ENCODE measurements around the gene PLCG2. TPM values are rescaled to one million over a fixed set of nuclear protein-coding genes. Genes with fewer than 3 reads are reported as not detected.

Gene PLCG2
- polyA plus RNA-seq, 1 donor from 2014 or later = not detected

DNA sequence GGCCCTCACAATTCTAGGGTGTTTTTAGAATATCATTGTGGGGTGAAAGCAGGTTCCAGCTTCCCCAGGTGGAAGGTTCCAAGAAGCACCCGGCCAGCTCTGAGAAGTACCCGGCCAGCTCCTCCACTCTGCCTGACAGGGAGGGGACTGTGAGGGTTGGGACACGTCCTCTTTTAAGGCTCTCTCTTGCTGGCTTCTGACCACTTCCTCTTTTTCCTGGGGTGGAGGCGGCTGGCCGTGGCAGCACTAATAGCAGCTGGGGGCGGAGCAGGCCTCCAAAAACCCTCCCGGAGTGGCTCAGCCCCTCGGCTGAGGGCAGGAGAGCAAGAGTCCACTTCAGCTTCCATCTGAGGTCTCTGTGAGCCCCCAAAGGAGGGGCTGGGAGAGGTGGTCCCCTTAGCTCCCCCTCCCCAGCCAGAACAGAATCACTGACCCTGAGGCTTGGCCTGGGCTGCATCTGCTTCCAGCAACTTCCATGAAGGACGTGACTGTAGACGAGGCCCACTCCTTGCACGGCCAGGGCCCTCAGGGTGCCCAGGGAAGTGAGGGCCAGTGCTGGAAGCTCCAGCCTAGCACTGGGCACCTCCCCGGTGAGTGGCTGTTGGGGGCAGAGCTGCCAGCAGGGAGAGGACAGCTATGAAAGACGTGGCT lies 26.7 kb upstream of the PLCG2 start:
- H3K36me3 ChIP-seq (ENCODE audit: insufficient read depth, low read length) = no peaks in the 10 kb centered on the region
- H3K9ac ChIP-seq (ENCODE audit: low read length) = no peak overlapping the region
- no peaks in the 10 kb centered on the region for H3K27me3 ChIP-seq (ENCODE audit: insufficient read depth, low read depth, low read length)
- no peaks in the 10 kb centered on the region for H3K9me2 ChIP-seq (ENCODE audit: insufficient read depth, low read length)
- no peaks in the 10 kb centered on the region for H3F3A ChIP-seq (ENCODE audit: insufficient read depth, low read length, poor library complexity, severe bottlenecking)
- H3K4me2 ChIP-seq (ENCODE audit: low read length) = no peak overlapping the region
- H2AFZ ChIP-seq (ENCODE audit: low read depth, low read length) = no peak overlapping the region
- no peaks in the 10 kb centered on the region for H3K79me2 ChIP-seq (replicated peaks; ENCODE audit: insufficient read depth, low read length)
- no peak overlapping the region for H3K4me3 ChIP-seq (ENCODE audit: low read length)
- H3K27ac ChIP-seq (ENCODE audit: low read length) = no peak overlapping the region
- H4K20me1 ChIP-seq (ENCODE audit: insufficient read depth) = no peaks in the 10 kb centered on the region
- H3K9me3 ChIP-seq (ENCODE audit: low read length) = no peaks in the 10 kb centered on the region
- TF ChIP-seq, protein P1, sequence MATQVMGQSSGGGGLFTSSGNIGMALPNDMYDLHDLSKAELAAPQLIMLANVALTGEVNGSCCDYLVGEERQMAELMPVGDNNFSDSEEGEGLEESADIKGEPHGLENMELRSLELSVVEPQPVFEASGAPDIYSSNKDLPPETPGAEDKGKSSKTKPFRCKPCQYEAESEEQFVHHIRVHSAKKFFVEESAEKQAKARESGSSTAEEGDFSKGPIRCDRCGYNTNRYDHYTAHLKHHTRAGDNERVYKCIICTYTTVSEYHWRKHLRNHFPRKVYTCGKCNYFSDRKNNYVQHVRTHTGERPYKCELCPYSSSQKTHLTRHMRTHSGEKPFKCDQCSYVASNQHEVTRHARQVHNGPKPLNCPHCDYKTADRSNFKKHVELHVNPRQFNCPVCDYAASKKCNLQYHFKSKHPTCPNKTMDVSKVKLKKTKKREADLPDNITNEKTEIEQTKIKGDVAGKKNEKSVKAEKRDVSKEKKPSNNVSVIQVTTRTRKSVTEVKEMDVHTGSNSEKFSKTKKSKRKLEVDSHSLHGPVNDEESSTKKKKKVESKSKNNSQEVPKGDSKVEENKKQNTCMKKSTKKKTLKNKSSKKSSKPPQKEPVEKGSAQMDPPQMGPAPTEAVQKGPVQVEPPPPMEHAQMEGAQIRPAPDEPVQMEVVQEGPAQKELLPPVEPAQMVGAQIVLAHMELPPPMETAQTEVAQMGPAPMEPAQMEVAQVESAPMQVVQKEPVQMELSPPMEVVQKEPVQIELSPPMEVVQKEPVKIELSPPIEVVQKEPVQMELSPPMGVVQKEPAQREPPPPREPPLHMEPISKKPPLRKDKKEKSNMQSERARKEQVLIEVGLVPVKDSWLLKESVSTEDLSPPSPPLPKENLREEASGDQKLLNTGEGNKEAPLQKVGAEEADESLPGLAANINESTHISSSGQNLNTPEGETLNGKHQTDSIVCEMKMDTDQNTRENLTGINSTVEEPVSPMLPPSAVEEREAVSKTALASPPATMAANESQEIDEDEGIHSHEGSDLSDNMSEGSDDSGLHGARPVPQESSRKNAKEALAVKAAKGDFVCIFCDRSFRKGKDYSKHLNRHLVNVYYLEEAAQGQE (IDR thresholded peaks at IDR 0.05; ENCODE audit: borderline replicate concordance) = no peak
- TF ChIP-seq EP300 (conservative IDR thresholded peaks at IDR 0.05; ENCODE audit: poor library complexity, severe bottlenecking) (no peak), RAD21 (conservative IDR thresholded peaks at IDR 0.05) (no peak), POLR2AphosphoS5 (IDR thresholded peaks at IDR 0.05) (no peak), EZH2 (IDR thresholded peaks at IDR 0.05; ENCODE audit: borderline replicate concordance, insufficient read depth, low read length, poor library complexity, severe bottlenecking) (no peak), SMC3 (conservative IDR thresholded peaks at IDR 0.05; ENCODE audit: poor library complexity) (no peak), TAF1 (IDR thresholded peaks at IDR 0.05; ENCODE audit: low read depth) (no peak), MXI1 (conservative IDR thresholded peaks at IDR 0.05; ENCODE audit: poor library complexity, severe bottlenecking) (no peak)
- TF ChIP-seq, protein P2, sequence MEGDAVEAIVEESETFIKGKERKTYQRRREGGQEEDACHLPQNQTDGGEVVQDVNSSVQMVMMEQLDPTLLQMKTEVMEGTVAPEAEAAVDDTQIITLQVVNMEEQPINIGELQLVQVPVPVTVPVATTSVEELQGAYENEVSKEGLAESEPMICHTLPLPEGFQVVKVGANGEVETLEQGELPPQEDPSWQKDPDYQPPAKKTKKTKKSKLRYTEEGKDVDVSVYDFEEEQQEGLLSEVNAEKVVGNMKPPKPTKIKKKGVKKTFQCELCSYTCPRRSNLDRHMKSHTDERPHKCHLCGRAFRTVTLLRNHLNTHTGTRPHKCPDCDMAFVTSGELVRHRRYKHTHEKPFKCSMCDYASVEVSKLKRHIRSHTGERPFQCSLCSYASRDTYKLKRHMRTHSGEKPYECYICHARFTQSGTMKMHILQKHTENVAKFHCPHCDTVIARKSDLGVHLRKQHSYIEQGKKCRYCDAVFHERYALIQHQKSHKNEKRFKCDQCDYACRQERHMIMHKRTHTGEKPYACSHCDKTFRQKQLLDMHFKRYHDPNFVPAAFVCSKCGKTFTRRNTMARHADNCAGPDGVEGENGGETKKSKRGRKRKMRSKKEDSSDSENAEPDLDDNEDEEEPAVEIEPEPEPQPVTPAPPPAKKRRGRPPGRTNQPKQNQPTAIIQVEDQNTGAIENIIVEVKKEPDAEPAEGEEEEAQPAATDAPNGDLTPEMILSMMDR (IDR thresholded peaks at IDR 0.05; ENCODE audit: poor library complexity, severe bottlenecking) = no peak

DNA sequence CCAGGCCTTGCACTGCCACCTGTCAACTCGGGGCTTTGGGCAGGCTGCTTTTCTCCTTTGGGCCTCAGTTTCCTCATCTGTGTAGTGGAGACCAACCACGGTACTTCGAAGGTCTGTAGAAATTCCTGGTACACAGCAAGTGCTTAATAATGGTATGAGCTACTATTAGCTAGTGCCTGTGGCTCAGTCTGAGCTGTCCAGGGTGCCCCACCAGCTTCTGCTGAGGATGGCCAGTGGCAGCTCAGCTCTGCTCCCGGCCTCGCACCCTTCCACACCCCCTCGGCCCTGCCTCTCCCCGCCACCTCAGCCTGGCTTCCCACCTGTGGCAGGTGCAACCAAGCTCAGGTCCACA lies 26.2 kb upstream of the PLCG2 start:
- H3K27ac ChIP-seq (ENCODE audit: low read length) = no peak overlapping the region
- H3K36me3 ChIP-seq (ENCODE audit: insufficient read depth, low read length) = no peaks in the 10 kb centered on the region
- H3F3A ChIP-seq (ENCODE audit: insufficient read depth, low read length, poor library complexity, severe bottlenecking) = no peaks in the 10 kb centered on the region
- no peak overlapping the region for H3K4me2 ChIP-seq (ENCODE audit: low read length)
- TF ChIP-seq, protein P1 (IDR thresholded peaks at IDR 0.05; ENCODE audit: borderline replicate concordance) = no peak
- TF ChIP-seq SMC3 (conservative IDR thresholded peaks at IDR 0.05; ENCODE audit: poor library complexity) (no peak), MXI1 (conservative IDR thresholded peaks at IDR 0.05; ENCODE audit: poor library complexity, severe bottlenecking) (no peak), EZH2 (IDR thresholded peaks at IDR 0.05; ENCODE audit: borderline replicate concordance, insufficient read depth, low read length, poor library complexity, severe bottlenecking) (no peak), EP300 (conservative IDR thresholded peaks at IDR 0.05; ENCODE audit: poor library complexity, severe bottlenecking) (no peak), RAD21 (conservative IDR thresholded peaks at IDR 0.05) (no peak), POLR2AphosphoS5 (IDR thresholded peaks at IDR 0.05) (no peak), TAF1 (IDR thresholded peaks at IDR 0.05; ENCODE audit: low read depth) (no peak)
- TF ChIP-seq, protein P2 (IDR thresholded peaks at IDR 0.05; ENCODE audit: poor library complexity, severe bottlenecking) = no peak
- no peak overlapping the region for H3K4me3 ChIP-seq (ENCODE audit: low read length)
- no peaks in the 10 kb centered on the region for H4K20me1 ChIP-seq (ENCODE audit: insufficient read depth)
- H3K9ac ChIP-seq (ENCODE audit: low read length) = no peak overlapping the region
- H3K79me2 ChIP-seq (replicated peaks; ENCODE audit: insufficient read depth, low read length) = no peaks in the 10 kb centered on the region
- no peaks in the 10 kb centered on the region for H3K27me3 ChIP-seq (ENCODE audit: insufficient read depth, low read depth, low read length)
- no peaks in the 10 kb centered on the region for H3K9me2 ChIP-seq (ENCODE audit: insufficient read depth, low read length)
- no peaks in the 10 kb centered on the region for H3K9me3 ChIP-seq (ENCODE audit: low read length)
- H2AFZ ChIP-seq (ENCODE audit: low read depth, low read length) = no peak overlapping the region
